ENCODE results near the gene PDLIM7.

DNA sequence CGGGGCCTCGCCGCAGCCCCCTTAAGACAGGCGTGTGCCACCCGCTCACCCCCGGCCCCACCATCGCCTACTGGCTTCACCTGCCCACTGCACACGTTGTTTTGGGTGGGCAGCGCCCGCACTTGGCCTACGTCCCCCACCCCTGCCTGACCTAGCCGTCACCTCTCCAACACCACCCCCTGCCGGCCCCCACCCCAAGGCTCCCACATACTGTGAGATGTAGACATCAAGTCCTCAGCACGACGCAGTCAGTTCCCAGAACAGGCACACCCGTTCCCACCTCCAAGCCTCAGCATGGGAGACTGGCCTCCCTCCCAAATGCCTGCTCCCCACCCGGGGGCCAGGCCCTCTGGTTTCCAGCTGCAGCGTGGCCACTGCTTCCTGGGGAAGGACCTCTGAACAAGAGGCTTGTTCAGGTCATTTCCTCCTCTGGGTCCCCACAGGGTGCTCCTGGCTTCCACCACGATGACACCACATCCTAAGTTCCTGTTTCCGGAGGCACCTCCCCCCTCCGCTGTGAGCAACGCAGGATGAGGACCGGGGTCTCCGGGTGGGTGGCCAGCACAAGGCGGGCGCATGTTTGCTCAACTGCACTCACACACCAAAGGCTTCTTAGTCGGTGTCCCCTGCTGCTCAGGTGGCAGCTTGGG lies 35.3 kb downstream of the PDLIM7 start:
- TF ChIP-seq, protein P1, sequence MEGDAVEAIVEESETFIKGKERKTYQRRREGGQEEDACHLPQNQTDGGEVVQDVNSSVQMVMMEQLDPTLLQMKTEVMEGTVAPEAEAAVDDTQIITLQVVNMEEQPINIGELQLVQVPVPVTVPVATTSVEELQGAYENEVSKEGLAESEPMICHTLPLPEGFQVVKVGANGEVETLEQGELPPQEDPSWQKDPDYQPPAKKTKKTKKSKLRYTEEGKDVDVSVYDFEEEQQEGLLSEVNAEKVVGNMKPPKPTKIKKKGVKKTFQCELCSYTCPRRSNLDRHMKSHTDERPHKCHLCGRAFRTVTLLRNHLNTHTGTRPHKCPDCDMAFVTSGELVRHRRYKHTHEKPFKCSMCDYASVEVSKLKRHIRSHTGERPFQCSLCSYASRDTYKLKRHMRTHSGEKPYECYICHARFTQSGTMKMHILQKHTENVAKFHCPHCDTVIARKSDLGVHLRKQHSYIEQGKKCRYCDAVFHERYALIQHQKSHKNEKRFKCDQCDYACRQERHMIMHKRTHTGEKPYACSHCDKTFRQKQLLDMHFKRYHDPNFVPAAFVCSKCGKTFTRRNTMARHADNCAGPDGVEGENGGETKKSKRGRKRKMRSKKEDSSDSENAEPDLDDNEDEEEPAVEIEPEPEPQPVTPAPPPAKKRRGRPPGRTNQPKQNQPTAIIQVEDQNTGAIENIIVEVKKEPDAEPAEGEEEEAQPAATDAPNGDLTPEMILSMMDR (IDR thresholded peaks at IDR 0.05), result no peak
- TF ChIP-seq POLR2A (IDR thresholded peaks at IDR 0.05), result no peak
